HEK293T (cell line): ENCODE results near the gene PI4KA.

Experiments
- CTCF ChIA-PET: fragments of 350-600 bp; formaldehyde crosslinking; extraction: SDS; loops from one replicate; lab custom pipeline; 2021; ENCODE audit warnings: antibody characterized with exemption, inconsistent platforms; lab: Yijun Ruan, JAX
- POLR2A ChIA-PET: fragments of 350-600 bp; formaldehyde crosslinking; extraction: SDS; loops from one replicate; lab custom pipeline; 2020; ENCODE audit warnings: antibody characterized with exemption, inconsistent platforms; lab: Yijun Ruan, JAX
- DNase-seq: peaks from one replicate; pipeline ENCODE4 v3.0.0; 2012; ENCODE audit warnings: mixed read lengths; ENCODE audit errors: extremely low spot score
- ARNT ChIP-seq: fragments of 450-650 bp; IDR thresholded peaks from 2 replicates; pipeline ENCODE4 v1.6.1; 2017; ENCODE audit warnings: mild to moderate bottlenecking
- BHLHE40 ChIP-seq: fragments of 450-650 bp; IDR thresholded peaks from 2 replicates; pipeline ENCODE4 v1.6.1; 2016; ENCODE audit warnings: mild to moderate bottlenecking, moderate library complexity, borderline replicate concordance
- CTBP1 ChIP-seq: fragments of 450-650 bp; IDR thresholded peaks from 2 replicates; pipeline ENCODE4 v1.6.1; 2016; ENCODE audit warnings: borderline replicate concordance
- ELF4 ChIP-seq: fragments of 450-650 bp; IDR thresholded peaks from 2 replicates; pipeline ENCODE4 v1.6.1; 2017; ENCODE audit warnings: antibody characterized with exemption
- FOXA1 ChIP-seq: fragments of 450-650 bp; IDR thresholded peaks from 2 replicates; pipeline ENCODE4 v1.6.1; 2016; ENCODE audit warnings: mild to moderate bottlenecking
- FOXK2 ChIP-seq: fragments of 450-650 bp; IDR thresholded peaks from 2 replicates; pipeline ENCODE4 v1.6.1; 2016; ENCODE audit warnings: mild to moderate bottlenecking
- FOXM1 ChIP-seq: fragments of 450-650 bp; IDR thresholded peaks from 2 replicates; pipeline ENCODE4 v1.6.1; 2017; ENCODE audit warnings: mild to moderate bottlenecking, borderline replicate concordance
- HDGF ChIP-seq: fragments of 450-650 bp; IDR thresholded peaks from 2 replicates; pipeline ENCODE4 v1.6.1; 2017; ENCODE audit warnings: antibody characterized with exemption, borderline replicate concordance
- L3MBTL2 ChIP-seq: fragments of 450-650 bp; conservative IDR thresholded peaks from 2 replicates; pipeline ENCODE4 v1.6.1; 2016; ENCODE audit warnings: mild to moderate bottlenecking
- LEF1 ChIP-seq: fragments of 450-650 bp; IDR thresholded peaks from 2 replicates; pipeline ENCODE4 v1.6.1; 2017; ENCODE audit warnings: mild to moderate bottlenecking, borderline replicate concordance
- NFRKB ChIP-seq: fragments of 450-650 bp; IDR thresholded peaks from 2 replicates; pipeline ENCODE4 v1.6.1; 2016; ENCODE audit warnings: mild to moderate bottlenecking, moderate library complexity
- PKNOX1 ChIP-seq: fragments of 450-650 bp; IDR thresholded peaks from 2 replicates; pipeline ENCODE4 v1.6.1; 2016
- SP1 ChIP-seq: fragments of 450-650 bp; IDR thresholded peaks from 2 replicates; pipeline ENCODE4 v1.6.1; 2017
- SUZ12 ChIP-seq: fragments of 450-650 bp; IDR thresholded peaks from 2 replicates; pipeline ENCODE4 v1.6.1; 2016; ENCODE audit warnings: mild to moderate bottlenecking
- TARDBP ChIP-seq: fragments of 450-650 bp; IDR thresholded peaks from 2 replicates; pipeline ENCODE4 v1.6.1; 2016
- ZNF384 ChIP-seq: fragments of 450-650 bp; IDR thresholded peaks from 2 replicates; pipeline ENCODE4 v1.6.1; 2016

The PI4KA gene

GRCh38 chr22:20752873-20753272 is 105.7 kb downstream of the PI4KA start:
- ChIA-PET POLR2A (no interaction called here), CTCF (interaction anchor here (1.0 kb wide), 1 partner anchor 11 kb away, joined by 3 read pairs; no protein-coding TSS in a partner anchor)
- DNase-seq = no peak
- TF ChIP-seq HDGF = no peak
- no peak for TF ChIP-seq L3MBTL2
- TF ChIP-seq PKNOX1 = no peak
- TF ChIP-seq TARDBP = no peak
- TF ChIP-seq NFRKB = no peak
- no peak for TF ChIP-seq SUZ12
- TF ChIP-seq FOXA1 = no peak
- TF ChIP-seq FOXK2 = no peak
- no peak for TF ChIP-seq SP1
- TF ChIP-seq CTBP1 = no peak
- TF ChIP-seq ZNF384 = no peak
- TF ChIP-seq BHLHE40 = no peak
- TF ChIP-seq ELF4 = no peak
- TF ChIP-seq ARNT = no peak
- no peak for TF ChIP-seq LEF1
- TF ChIP-seq FOXM1 = no peak

- CTCF ChIA-PET = interaction anchor here (1.0 kb wide), 1 partner anchor 10 kb away, joined by 3 read pairs; no protein-coding TSS in a partner anchor
- DNase-seq = no peak
- no peak for TF ChIP-seq FOXA1
- TF ChIP-seq ZNF384 = no peak
- no peak for TF ChIP-seq FOXM1
- TF ChIP-seq ARNT = no peak
- no peak for TF ChIP-seq NFRKB
- TF ChIP-seq LEF1 = no peak
- TF ChIP-seq ELF4 = no peak
- no peak for TF ChIP-seq SUZ12
- TF ChIP-seq CTBP1 = no peak
- no peak for TF ChIP-seq FOXK2
- TF ChIP-seq HDGF = no peak
- TF ChIP-seq L3MBTL2 = no peak
- POLR2A ChIA-PET = no interaction called here
Measured at GRCh38 chr22:20752104-20752741, 106.4 kb downstream of the PI4KA start.

GRCh38 chr22:20751185-20751851 is 107.3 kb downstream of the PI4KA start:
- no peak for TF ChIP-seq BHLHE40
- no peak for TF ChIP-seq SUZ12
- no peak for TF ChIP-seq FOXM1
- TF ChIP-seq CTBP1 = no peak
- TF ChIP-seq FOXK2 = no peak
- TF ChIP-seq LEF1 = no peak
- TF ChIP-seq ELF4 = no peak
- no peak for TF ChIP-seq TARDBP
- TF ChIP-seq NFRKB = no peak
- no peak for TF ChIP-seq PKNOX1
- TF ChIP-seq HDGF = no peak
- no peak for TF ChIP-seq SP1
- DNase-seq = no peak
- ChIA-PET POLR2A (no interaction called here), CTCF (no interaction called here)

GRCh38 chr22:20750461-20751184 is 108.0 kb downstream of the PI4KA start:
- no peak for TF ChIP-seq FOXM1
- TF ChIP-seq ZNF384 = no peak
- no peak for TF ChIP-seq TARDBP
- TF ChIP-seq L3MBTL2 = no peak
- TF ChIP-seq ARNT = no peak
- no peak for TF ChIP-seq CTBP1
- no peak for TF ChIP-seq HDGF
- no peak for TF ChIP-seq SP1
- no peak for TF ChIP-seq BHLHE40
- TF ChIP-seq FOXA1 = no peak
- TF ChIP-seq PKNOX1 = no peak
- TF ChIP-seq NFRKB = no peak
- TF ChIP-seq SUZ12 = no peak
- TF ChIP-seq FOXK2 = no peak
- TF ChIP-seq LEF1 = no peak
- CTCF ChIA-PET = no interaction called here
- POLR2A ChIA-PET = no interaction called here

GRCh38 chr22:20749453-20749852 is 109.2 kb downstream of the PI4KA start:
- CTCF ChIA-PET = no interaction called here
- TF ChIP-seq BHLHE40 (no peak), PKNOX1 (no peak), FOXM1 (no peak), SP1 (no peak)
- POLR2A ChIA-PET = no interaction called here
- no peak for DNase-seq

More at GRCh38 chr22:20750461-20751184, 108.0 kb downstream of the PI4KA start:
- no peak for DNase-seq
